SHP77 (cell line): ENCODE measurements around the gene HARS1.
"Not testable (repeated sequence)": the region's sequence is repeated elsewhere in the genome, so short reads cannot be mapped to it uniquely, and the experiment has no call there.

Experiments used
- DNase-seq, 2 experiments: peaks; one replicate each; lab custom pipeline; 2025; lab: John Stamatoyannopoulos, UW

HARS1 gene

GRCh38 chr5:140690941-140691924 is at the start of gene HARS1, which contains the start of gene HARS2:
Gene HARS1 (minus strand): TSS chr5:140691370. CDS start chr5:140691304, 66 bp downstream.
Gene HARS2 (plus strand): TSS chr5:140691455. CDS start chr5:140691649, 194 bp downstream.
- peak; percentile 94 to 95 for DNase-seq

GRCh38 chr5:140737486-140737885 is 46.3 kb upstream of the HARS1 start:
- DNase-seq = no peak

- peak; percentile 12 to 31 for DNase-seq
Measured at GRCh38 chr5:140734354-140734753, 43.2 kb upstream of the HARS1 start.

DNA sequence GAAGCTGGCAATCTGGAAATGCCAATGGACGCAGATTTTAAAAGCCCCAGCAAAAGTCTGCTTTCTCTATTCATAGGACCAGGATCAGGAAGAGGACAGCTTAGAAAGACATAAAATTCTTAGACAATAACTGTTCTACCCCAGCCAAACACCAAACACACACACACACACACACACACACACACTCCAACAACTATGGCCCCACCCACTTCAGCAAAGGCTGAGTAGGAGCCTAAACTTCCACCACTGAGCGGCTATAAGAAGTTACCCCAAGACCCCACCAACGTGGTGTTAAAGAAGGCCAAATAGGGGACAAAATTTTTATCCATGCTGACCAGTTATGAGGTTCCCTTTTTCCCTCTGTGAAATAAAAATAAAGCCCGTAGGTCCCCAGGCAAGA is 41.9 kb upstream of the HARS1 start:
- DNase-seq = no peak

GRCh38 chr5:140725799-140726471 is 34.8 kb upstream of the HARS1 start:
- peak; percentile 85 to 86 for DNase-seq

DNA sequence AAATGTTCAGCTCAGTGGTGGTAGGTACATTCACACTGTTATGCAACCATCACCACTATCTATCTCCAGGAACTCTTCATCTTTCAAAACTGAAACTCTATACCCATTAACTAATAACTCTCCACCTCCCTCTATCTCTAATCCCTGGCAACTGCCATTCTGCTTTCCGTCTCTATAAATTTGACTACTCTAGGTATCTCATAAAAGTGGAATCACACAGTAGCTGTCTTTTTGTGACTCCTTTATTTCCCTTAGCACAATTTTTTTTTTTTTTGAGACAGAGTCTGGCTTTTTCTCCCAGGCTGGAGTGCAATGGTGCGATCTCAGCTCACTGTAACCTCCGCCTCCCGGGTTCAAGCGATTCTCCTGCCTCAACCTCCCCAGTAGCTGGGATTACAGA is 30.2 kb upstream of the HARS1 start:
- DNase-seq = not testable (repeated sequence)

DNA sequence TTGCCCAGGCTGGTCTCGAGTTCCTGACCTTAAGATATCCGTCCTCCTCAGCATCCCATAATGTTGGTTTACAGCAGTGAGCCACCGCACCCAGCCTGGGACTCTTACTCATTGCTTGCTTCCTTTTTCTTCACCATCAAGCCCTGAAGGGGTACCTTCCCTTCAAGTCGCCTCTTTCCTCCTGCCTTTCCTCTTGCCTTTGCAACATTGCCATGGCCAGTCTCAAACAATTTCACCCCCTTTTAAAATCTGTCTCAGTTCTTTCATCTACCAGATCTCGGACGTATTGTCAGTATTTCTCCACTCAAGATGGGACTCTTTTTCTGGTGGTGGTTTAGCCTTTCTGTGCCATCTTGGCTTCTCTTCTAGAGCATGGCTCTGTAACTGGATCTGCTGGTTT is 29.6 kb upstream of the HARS1 start:
- DNase-seq = peak; percentile 17 to 21

DNA sequence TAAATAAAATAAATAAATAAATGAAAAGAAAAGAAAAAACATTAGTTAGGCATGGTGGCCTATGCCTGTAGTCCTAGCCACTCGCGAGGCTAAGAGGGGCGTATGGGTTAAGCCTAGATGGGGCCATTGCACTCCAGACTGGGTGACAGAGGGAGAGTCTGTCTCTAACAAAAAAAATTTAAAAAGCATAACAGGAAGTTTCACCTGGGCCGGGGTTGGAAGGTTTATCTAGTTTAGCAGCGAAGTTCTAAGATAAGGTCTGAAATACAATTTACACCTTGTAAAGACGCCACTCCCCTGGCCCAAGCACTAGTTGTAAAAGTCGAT is 27.1 kb upstream of the HARS1 start:
- no peak for DNase-seq

DNA sequence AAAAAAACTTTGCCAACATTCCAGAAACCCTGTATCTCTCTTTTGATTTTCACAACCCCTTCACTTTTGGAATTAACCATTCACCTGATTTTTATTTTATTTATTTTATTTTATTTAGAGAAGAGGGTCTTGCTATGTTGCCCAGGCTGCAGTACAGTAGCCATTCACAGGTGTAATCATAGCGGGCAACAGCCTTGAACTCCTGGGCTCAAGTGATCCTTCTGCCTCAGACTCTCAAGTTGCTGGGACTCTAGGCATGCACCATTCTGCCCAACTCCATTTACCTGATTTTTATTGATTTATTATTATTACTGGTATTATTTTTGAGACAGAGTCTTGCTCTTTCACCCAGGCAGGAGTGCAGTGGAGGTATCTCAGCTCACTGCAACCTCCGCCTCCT is 25.1 kb upstream of the HARS1 start:
- not testable (repeated sequence) for DNase-seq

GRCh38 chr5:140713562-140714094 is 22.5 kb upstream of the HARS1 start:
- no peak for DNase-seq

GRCh38 chr5:140711794-140712193 is 20.6 kb upstream of the HARS1 start:
- DNase-seq = no peak

DNA sequence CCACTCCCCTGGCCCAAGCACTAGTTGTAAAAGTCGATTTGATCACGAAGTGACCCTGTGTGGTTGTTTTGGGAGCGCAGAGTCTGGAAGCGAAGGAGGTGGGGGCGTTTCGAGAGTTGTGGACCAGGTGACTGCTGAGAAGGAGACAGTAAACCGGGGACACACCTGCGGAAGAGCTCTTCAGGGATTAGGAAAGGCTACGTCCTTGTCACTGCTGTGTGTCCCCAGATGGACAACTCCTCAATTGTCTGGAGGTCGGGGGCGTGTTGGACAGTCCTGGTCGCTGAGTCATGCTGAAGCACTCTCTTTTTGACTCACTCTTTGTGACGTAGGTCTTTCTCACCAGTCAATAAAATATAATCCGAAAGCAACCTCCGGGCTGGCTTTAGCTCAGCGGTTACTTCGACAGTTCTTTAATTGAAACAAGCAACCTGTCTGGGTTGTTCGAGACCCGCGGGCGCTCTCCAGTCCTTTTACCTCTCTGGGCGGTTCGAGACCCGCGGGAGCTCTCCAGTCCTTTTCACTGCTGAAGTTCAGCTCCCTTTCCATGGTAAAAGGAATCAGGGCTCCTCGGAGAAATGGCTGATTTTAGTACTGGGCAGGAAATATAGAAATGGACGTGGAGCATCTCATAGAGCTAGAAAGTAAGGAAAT is 19.9 kb upstream of the HARS1 start:
- peak; percentile 97 to 99 for DNase-seq

DNA sequence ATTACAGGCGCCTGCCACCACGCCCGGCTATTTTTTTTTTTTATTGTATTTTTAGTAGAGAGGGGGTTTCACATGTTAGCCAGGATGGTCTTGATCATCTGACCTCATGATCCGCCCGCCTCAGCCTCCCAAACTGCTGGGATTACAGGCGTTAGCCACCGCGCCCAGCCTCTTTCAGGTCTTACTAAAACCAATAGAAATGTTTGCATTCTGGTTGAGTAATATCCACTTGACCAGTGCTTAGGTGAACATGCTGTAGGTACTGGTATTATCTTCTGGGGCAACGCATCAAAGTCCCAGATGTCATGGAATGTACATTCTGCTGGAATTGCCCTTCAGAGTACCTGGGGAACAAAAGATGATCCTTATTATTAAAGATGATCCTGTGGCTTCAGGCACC is 17.6 kb upstream of the HARS1 start:
- peak in 1 of 2 experiments; percentile 26 for DNase-seq

DNA sequence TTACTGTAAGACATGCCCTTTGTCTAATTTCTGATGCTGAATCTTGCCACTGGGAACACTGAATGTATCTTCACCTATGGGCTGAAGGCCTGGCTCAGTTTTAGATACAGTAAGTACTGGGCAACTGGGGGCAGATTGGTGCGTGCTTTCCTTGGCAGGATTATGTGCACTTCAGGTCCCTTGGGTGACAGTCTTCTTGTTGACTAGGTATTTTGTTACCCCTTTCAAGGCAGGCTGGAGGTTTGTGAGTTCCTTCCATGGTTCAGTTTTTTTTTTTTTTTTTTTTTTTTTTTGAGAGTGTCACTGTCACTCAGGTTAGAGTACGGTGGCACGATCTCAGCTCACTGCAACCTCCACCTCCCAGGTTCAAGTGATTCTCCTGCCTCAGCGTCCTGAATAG is 16.6 kb upstream of the HARS1 start:
- no peak for DNase-seq

- DNase-seq = peak; percentile 96
Measured at GRCh38 chr5:140700177-140701144, 9.3 kb upstream of the HARS1 start, which contains the start of gene ZMAT2. Gene ZMAT2 (plus strand): TSS chr5:140700447. CDS start chr5:140700461, 14 bp downstream.

DNA sequence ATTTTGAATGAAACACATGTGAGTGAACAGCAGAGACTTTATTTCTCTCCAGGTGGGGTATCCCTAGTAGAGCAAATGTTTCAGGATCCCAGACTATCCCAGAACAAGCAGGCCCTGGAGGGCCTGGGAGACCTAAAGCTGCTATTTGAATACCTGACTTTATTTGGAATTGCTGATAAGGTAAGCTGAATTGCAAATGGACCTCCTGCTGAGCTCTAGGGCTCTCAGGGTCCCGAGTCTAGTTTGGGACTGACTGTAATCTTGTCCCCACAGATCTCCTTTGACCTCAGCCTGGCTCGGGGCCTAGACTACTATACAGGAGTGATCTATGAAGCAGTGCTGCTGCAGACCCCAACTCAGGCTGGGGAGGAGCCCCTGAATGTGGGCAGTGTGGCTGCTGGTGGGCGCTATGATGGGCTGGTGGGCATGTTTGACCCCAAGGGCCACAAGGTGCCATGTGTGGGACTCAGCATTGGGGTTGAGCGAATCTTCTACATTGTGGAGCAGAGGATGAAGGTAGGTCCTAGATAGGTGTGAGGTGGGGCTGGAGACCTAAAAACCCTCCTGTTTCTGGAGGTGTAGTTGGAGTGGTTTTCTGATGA is 5.8 kb upstream of the HARS1 start:
- DNase-seq = no peak

GRCh38 chr5:140694276-140694675 is 3.1 kb upstream of the HARS1 start:
- DNase-seq = no peak

GRCh38 chr5:140690376-140690932 is 716 bp downstream of the HARS1 start:
- no peak for DNase-seq

- DNase-seq = no peak
Measured at GRCh38 chr5:140678993-140679392, 12.2 kb downstream of the HARS1 start.

DNA sequence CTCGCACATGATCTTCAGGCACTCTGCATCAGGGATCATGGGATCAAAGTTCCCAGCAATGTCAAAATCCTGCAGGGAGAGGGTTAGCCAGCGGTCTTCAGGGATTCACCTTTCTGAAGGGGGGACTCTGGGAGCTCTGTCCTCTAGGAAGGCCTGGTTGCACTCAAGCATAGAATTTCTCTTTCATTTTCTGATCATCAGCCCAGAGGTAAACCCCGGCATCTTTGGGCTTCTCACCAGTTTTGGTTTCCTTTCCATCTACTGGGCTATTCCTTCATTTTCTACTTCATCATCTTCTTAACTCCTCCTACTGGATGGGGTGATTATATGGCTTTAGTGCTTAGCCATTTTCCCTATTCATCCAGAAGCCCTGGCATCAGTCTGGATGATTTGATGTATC is 13.2 kb downstream of the HARS1 start:
- DNase-seq = no peak
